ENCODE results near the gene ST6GAL1. TPM values are rescaled to one million over a fixed set of nuclear protein-coding genes. Genes with fewer than 3 reads are reported as not detected.

Gene ST6GAL1
- total and polyA plus RNA-seq, 2 of the 13 experiments (the other 11 are each of a cell fraction or from before 2014, with no cell fraction given), result 79.9 to 164 TPM

DNA sequence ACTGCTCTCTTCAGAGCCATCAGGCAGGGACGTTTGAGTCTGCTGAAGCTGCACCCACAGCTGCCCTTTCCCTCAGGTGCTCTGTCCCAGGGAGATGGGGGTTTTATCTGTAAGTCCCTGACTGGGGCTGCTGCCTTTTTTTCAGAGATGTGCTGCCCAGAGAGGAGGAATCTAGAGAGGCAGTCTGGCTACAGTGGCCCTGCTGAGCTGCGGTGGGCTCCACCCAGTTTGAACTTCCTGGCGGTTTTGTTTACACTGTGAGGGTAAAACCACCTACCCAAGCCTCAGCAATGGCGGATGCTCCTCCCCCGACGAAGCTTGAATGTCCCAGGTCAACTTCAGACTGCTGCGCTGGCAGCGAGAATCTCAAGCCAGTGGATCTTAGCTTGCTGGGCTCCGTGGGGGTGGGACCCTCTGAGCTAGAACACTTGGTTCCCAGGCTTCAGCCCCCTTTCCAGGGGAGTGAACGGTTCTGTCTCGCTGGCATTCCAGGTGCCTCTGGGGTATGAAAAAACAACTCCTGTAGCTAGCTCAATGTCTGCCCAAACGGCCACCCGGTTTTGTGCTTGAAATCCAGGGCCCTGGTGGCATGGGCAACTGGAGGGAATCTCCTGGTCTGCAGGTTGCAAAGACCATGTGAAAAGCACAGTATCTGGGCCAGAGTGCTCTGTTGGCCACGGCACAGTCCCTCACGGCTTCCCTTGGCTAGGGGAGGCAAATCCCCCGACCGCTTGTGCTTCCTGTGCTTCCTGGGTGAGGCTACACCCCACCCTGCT, 21.1 kb upstream of the ST6GAL1 start (continued):
- TF ChIP-seq, protein P1, sequence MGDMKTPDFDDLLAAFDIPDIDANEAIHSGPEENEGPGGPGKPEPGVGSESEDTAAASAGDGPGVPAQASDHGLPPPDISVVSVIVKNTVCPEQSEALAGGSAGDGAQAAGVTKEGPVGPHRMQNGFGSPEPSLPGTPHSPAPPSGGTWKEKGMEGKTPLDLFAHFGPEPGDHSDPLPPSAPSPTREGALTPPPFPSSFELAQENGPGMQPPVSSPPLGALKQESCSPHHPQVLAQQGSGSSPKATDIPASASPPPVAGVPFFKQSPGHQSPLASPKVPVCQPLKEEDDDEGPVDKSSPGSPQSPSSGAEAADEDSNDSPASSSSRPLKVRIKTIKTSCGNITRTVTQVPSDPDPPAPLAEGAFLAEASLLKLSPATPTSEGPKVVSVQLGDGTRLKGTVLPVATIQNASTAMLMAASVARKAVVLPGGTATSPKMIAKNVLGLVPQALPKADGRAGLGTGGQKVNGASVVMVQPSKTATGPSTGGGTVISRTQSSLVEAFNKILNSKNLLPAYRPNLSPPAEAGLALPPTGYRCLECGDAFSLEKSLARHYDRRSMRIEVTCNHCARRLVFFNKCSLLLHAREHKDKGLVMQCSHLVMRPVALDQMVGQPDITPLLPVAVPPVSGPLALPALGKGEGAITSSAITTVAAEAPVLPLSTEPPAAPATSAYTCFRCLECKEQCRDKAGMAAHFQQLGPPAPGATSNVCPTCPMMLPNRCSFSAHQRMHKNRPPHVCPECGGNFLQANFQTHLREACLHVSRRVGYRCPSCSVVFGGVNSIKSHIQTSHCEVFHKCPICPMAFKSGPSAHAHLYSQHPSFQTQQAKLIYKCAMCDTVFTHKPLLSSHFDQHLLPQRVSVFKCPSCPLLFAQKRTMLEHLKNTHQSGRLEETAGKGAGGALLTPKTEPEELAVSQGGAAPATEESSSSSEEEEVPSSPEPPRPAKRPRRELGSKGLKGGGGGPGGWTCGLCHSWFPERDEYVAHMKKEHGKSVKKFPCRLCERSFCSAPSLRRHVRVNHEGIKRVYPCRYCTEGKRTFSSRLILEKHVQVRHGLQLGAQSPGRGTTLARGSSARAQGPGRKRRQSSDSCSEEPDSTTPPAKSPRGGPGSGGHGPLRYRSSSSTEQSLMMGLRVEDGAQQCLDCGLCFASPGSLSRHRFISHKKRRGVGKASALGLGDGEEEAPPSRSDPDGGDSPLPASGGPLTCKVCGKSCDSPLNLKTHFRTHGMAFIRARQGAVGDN (CRISPR knock-in tag; IDR thresholded peaks at IDR 0.05), result peak; percentile 65
- TF ChIP-seq ZNF383 (CRISPR knock-in tag; IDR thresholded peaks at IDR 0.05; ENCODE audit: borderline replicate concordance) (no peak), MAZ (IDR thresholded peaks at IDR 0.05; ENCODE audit: borderline replicate concordance, low read depth, low read length) (no peak), MAZ (CRISPR knock-in tag; IDR thresholded peaks at IDR 0.05; ENCODE audit: low read depth) (no peak), SOX6 (IDR thresholded peaks at IDR 0.05) (no peak), SOX6 (CRISPR knock-in tag; IDR thresholded peaks at IDR 0.05) (peak; percentile 13; the same call in 1 of the 2 replicates), GATAD2A (CRISPR knock-in tag; IDR thresholded peaks at IDR 0.05) (peak; percentile 49; the same call in 1 of the 2 replicates), ZNF841 (CRISPR knock-in tag; IDR thresholded peaks at IDR 0.05; ENCODE audit: borderline replicate concordance) (no peak), ZNF776 (CRISPR knock-in tag; IDR thresholded peaks at IDR 0.05) (no peak)
- TF ChIP-seq, protein P2, sequence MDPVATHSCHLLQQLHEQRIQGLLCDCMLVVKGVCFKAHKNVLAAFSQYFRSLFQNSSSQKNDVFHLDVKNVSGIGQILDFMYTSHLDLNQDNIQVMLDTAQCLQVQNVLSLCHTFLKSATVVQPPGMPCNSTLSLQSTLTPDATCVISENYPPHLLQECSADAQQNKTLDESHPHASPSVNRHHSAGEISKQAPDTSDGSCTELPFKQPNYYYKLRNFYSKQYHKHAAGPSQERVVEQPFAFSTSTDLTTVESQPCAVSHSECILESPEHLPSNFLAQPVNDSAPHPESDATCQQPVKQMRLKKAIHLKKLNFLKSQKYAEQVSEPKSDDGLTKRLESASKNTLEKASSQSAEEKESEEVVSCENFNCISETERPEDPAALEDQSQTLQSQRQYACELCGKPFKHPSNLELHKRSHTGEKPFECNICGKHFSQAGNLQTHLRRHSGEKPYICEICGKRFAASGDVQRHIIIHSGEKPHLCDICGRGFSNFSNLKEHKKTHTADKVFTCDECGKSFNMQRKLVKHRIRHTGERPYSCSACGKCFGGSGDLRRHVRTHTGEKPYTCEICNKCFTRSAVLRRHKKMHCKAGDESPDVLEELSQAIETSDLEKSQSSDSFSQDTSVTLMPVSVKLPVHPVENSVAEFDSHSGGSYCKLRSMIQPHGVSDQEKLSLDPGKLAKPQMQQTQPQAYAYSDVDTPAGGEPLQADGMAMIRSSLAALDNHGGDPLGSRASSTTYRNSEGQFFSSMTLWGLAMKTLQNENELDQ (CRISPR knock-in tag; IDR thresholded peaks at IDR 0.05; ENCODE audit: borderline replicate concordance), result no peak
- TF ChIP-seq, protein P3, sequence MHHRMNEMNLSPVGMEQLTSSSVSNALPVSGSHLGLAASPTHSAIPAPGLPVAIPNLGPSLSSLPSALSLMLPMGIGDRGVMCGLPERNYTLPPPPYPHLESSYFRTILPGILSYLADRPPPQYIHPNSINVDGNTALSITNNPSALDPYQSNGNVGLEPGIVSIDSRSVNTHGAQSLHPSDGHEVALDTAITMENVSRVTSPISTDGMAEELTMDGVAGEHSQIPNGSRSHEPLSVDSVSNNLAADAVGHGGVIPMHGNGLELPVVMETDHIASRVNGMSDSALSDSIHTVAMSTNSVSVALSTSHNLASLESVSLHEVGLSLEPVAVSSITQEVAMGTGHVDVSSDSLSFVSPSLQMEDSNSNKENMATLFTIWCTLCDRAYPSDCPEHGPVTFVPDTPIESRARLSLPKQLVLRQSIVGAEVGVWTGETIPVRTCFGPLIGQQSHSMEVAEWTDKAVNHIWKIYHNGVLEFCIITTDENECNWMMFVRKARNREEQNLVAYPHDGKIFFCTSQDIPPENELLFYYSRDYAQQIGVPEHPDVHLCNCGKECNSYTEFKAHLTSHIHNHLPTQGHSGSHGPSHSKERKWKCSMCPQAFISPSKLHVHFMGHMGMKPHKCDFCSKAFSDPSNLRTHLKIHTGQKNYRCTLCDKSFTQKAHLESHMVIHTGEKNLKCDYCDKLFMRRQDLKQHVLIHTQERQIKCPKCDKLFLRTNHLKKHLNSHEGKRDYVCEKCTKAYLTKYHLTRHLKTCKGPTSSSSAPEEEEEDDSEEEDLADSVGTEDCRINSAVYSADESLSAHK (CRISPR knock-in tag; IDR thresholded peaks at IDR 0.05; ENCODE audit: borderline replicate concordance), result no peak
- TF ChIP-seq, protein P4, sequence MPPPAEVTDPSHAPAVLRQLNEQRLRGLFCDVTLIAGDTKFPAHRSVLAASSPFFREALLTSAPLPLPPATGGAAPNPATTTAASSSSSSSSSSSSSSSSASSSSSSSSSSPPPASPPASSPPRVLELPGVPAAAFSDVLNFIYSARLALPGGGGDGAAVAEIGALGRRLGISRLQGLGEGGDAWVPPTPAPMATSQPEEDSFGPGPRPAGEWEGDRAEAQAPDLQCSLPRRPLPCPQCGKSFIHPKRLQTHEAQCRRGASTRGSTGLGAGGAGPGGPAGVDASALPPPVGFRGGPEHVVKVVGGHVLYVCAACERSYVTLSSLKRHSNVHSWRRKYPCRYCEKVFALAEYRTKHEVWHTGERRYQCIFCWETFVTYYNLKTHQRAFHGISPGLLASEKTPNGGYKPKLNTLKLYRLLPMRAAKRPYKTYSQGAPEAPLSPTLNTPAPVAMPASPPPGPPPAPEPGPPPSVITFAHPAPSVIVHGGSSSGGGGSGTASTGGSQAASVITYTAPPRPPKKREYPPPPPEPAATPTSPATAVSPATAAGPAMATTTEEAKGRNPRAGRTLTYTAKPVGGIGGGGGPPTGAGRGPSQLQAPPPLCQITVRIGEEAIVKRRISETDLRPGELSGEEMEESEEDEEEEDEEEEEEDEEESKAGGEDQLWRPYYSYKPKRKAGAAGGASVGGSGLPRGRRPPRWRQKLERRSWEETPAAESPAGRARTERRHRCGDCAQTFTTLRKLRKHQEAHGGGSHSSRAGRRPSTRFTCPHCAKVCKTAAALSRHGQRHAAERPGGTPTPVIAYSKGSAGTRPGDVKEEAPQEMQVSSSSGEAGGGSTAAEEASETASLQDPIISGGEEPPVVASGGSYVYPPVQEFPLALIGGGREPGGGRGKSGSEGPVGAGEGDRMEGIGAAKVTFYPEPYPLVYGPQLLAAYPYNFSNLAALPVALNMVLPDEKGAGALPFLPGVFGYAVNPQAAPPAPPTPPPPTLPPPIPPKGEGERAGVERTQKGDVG (CRISPR knock-in tag; IDR thresholded peaks at IDR 0.05; ENCODE audit: borderline replicate concordance), result peak; percentile 91; the same call in 1 of the 2 replicates
- TF ChIP-seq, protein P5, sequence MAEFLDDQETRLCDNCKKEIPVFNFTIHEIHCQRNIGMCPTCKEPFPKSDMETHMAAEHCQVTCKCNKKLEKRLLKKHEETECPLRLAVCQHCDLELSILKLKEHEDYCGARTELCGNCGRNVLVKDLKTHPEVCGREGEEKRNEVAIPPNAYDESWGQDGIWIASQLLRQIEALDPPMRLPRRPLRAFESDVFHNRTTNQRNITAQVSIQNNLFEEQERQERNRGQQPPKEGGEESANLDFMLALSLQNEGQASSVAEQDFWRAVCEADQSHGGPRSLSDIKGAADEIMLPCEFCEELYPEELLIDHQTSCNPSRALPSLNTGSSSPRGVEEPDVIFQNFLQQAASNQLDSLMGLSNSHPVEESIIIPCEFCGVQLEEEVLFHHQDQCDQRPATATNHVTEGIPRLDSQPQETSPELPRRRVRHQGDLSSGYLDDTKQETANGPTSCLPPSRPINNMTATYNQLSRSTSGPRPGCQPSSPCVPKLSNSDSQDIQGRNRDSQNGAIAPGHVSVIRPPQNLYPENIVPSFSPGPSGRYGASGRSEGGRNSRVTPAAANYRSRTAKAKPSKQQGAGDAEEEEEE (CRISPR knock-in tag; IDR thresholded peaks at IDR 0.05; ENCODE audit: borderline replicate concordance), result no peak

All from HepG2 (cell line).